HG03175 (cell line): ENCODE data around the gene ZNF562.
"Not testable (repeated sequence)": the region's sequence is repeated elsewhere in the genome, so short reads cannot be mapped to it uniquely, and the experiment has no call there.

Experiments
- ATAC-seq: cut with Tn5 transposase; IDR thresholded peaks from one replicate; pipeline ENCODE4 v1.9.1; 2021; ENCODE audit warnings: mild to moderate bottlenecking, moderate library complexity; ENCODE audit not compliant: unreplicated experiment

The ZNF562 gene

GRCh38 chr19:9674663-9675357 is at the start of gene ZNF562:
TSS of gene ZNF562 (minus strand) at chr19:9675100. CDS start at chr19:9660744, 14,356 bp downstream.
- ATAC-seq: peak; percentile 92

- no peak for ATAC-seq
Measured at GRCh38 chr19:9724157-9724556, 49.3 kb upstream of the ZNF562 start.

- no peak for ATAC-seq
Measured at GRCh38 chr19:9721861-9722260, 47.0 kb upstream of the ZNF562 start.

- no peak for ATAC-seq
Measured at GRCh38 chr19:9720541-9720940, 45.6 kb upstream of the ZNF562 start.

GRCh38 chr19:9711815-9712214 is 36.9 kb upstream of the ZNF562 start:
- no peak for ATAC-seq

- no peak for ATAC-seq
Measured at GRCh38 chr19:9709305-9709704, 34.4 kb upstream of the ZNF562 start.

GRCh38 chr19:9705836-9706235 is 30.9 kb upstream of the ZNF562 start:
- ATAC-seq: no peak

- ATAC-seq: no peak
Measured at GRCh38 chr19:9702186-9702585, 27.3 kb upstream of the ZNF562 start.

GRCh38 chr19:9700229-9700981 is 25.5 kb upstream of the ZNF562 start:
- no peak for ATAC-seq

- not testable (repeated sequence) for ATAC-seq
Measured at GRCh38 chr19:9690301-9690700, 15.4 kb upstream of the ZNF562 start.

- not testable (repeated sequence) for ATAC-seq
Measured at GRCh38 chr19:9679996-9680395, 5.1 kb upstream of the ZNF562 start.

GRCh38 chr19:9675358-9675901 is 530 bp upstream of the ZNF562 start:
- ATAC-seq: not testable (repeated sequence)

GRCh38 chr19:9673912-9674662 is 813 bp downstream of the ZNF562 start:
- ATAC-seq: no peak

- no peak for ATAC-seq
Measured at GRCh38 chr19:9672893-9673292, 2.0 kb downstream of the ZNF562 start.

GRCh38 chr19:9671655-9672054 is 3.2 kb downstream of the ZNF562 start:
- ATAC-seq: no peak

- no peak for ATAC-seq
Measured at GRCh38 chr19:9668544-9668943, 6.4 kb downstream of the ZNF562 start.

- ATAC-seq: no peak
Measured at GRCh38 chr19:9667898-9668297, 7.0 kb downstream of the ZNF562 start.

- ATAC-seq: no peak
Measured at GRCh38 chr19:9658769-9659168, 16.1 kb downstream of the ZNF562 start.

- ATAC-seq: not testable (repeated sequence)
Measured at GRCh38 chr19:9653066-9653555, 21.8 kb downstream of the ZNF562 start.

GRCh38 chr19:9651464-9651863 is 23.4 kb downstream of the ZNF562 start:
- not testable (repeated sequence) for ATAC-seq

- ATAC-seq: no peak
Measured at GRCh38 chr19:9650345-9650744, 24.6 kb downstream of the ZNF562 start.
